NCI-H2171 treated with DMSO at 0.1 percent for 48 hours (cell line): ENCODE results near the gene MAJIN.
A peak's percentile ranks its signal among the peaks of the same experiment; 100 is the strongest.

Experiments
- DNase-seq: peaks from one replicate; lab custom pipeline; 2025; lab: John Stamatoyannopoulos, UW

The MAJIN gene

GRCh38 chr11:64892411-64892831 is 79.5 kb downstream of the MAJIN start:
- DNase-seq: no peak

- DNase-seq: no peak
Observed at GRCh38 chr11:64891880-64892279, 80.0 kb downstream of the MAJIN start.

- DNase-seq: no peak
Observed at GRCh38 chr11:64891215-64891848, 80.6 kb downstream of the MAJIN start.

- peak; percentile 31 for DNase-seq
Observed at GRCh38 chr11:64890522-64890939, 81.4 kb downstream of the MAJIN start.

GRCh38 chr11:64888729-64889511 is 83.0 kb downstream of the MAJIN start:
- no peak for DNase-seq

GRCh38 chr11:64888406-64888728 is 83.5 kb downstream of the MAJIN start:
- no peak for DNase-seq
